Astrocyte (in vitro differentiated cells and primary cell): ENCODE data around the gene CPNE2. TPM values are rescaled to one million over a fixed set of nuclear protein-coding genes. Genes with fewer than 3 reads are reported as not detected.

ENCODE experiments used
- DNase-seq: peaks from one replicate; pipeline ENCODE4 v3.0.0-alpha.2; 2010; ENCODE audit warnings: low read depth
- FAIRE-seq: peaks from 2 replicates; lab custom pipeline; 2011; peaks lifted over from hg19 to GRCh38; lab: Jason Lieb, UNC
- H2AFZ ChIP-seq: 2 replicates; pipeline ENCODE4 v1.6.0; 2012; ENCODE audit warnings: low read depth, low read length, inconsistent platforms
- H3K27ac ChIP-seq: 2 replicates; pipeline ENCODE4 v1.5.1; 2011; ENCODE audit warnings: low read depth, low read length, inconsistent platforms
- H3K27me3 ChIP-seq: 2 replicates; pipeline ENCODE4 v1.6.0; 2011; ENCODE audit warnings: low read length, inconsistent platforms; ENCODE audit not compliant: insufficient read depth
- H3K36me3 ChIP-seq: 2 replicates; pipeline ENCODE4 v1.5.1; 2011; ENCODE audit warnings: low read length, inconsistent platforms; ENCODE audit not compliant: insufficient read depth
- H3K4me1 ChIP-seq: 2 replicates; pipeline ENCODE4 v1.5.1; 2011; ENCODE audit warnings: low read length, inconsistent platforms; ENCODE audit not compliant: insufficient read depth
- H3K4me2 ChIP-seq: 2 replicates; pipeline ENCODE4 v1.6.0; 2012; ENCODE audit warnings: low read length, inconsistent platforms
- H3K4me3 ChIP-seq: 2 replicates; pipeline ENCODE4 v1.5.1; 2011; ENCODE audit warnings: low read depth, mild to moderate bottlenecking, low read length, inconsistent platforms; ENCODE audit not compliant: insufficient read depth
- H3K79me2 ChIP-seq: 2 replicates; pipeline ENCODE4 v1.6.0; 2012; ENCODE audit warnings: mild to moderate bottlenecking, low read length, inconsistent platforms; ENCODE audit not compliant: insufficient read depth
- H3K9ac ChIP-seq: 2 replicates; pipeline ENCODE4 v1.6.0; 2012; ENCODE audit warnings: mild to moderate bottlenecking, low read length, inconsistent platforms
- H3K9me3 ChIP-seq: 2 replicates; pipeline ENCODE4 v1.5.1; 2012; ENCODE audit warnings: low read depth, mild to moderate bottlenecking, low read length, inconsistent platforms; ENCODE audit not compliant: insufficient read depth
- H4K20me1 ChIP-seq: 2 replicates; pipeline ENCODE4 v1.6.0; 2012; ENCODE audit warnings: low read length, inconsistent platforms; ENCODE audit not compliant: insufficient read depth
- H3K27ac Mint-ChIP-seq: one replicate; pipeline ENCODE4 v1.8.0; 2021; ENCODE audit warnings: mild to moderate bottlenecking, mixed read lengths; ENCODE audit not compliant: unreplicated experiment
- H3K27me3 Mint-ChIP-seq: one replicate; pipeline ENCODE4 v1.8.0; 2021; ENCODE audit warnings: low read depth, mixed read lengths; ENCODE audit not compliant: unreplicated experiment
- H3K36me3 Mint-ChIP-seq: one replicate; pipeline ENCODE4 v1.8.0; 2021; ENCODE audit warnings: low read depth, mixed read lengths; ENCODE audit not compliant: unreplicated experiment
- H3K4me1 Mint-ChIP-seq: one replicate; pipeline ENCODE4 v1.8.0; 2021; ENCODE audit warnings: low read depth, mixed read lengths; ENCODE audit not compliant: unreplicated experiment
- H3K4me3 Mint-ChIP-seq: one replicate; pipeline ENCODE4 v1.8.0; 2021; ENCODE audit warnings: mild to moderate bottlenecking, moderate library complexity, mixed read lengths; ENCODE audit not compliant: unreplicated experiment
- H3K9me3 Mint-ChIP-seq: one replicate; pipeline ENCODE4 v1.8.0; 2021; ENCODE audit warnings: mild to moderate bottlenecking, mixed read lengths; ENCODE audit not compliant: unreplicated experiment
- EZH2 ChIP-seq: IDR thresholded peaks from 2 replicates; pipeline ENCODE4 v1.6.1; 2012; ENCODE audit warnings: mild to moderate bottlenecking, low read length, inconsistent platforms; ENCODE audit not compliant: insufficient read depth
- total RNA-seq: library from RNA; stranded (reverse); gene quantifications from 2 replicates; pipeline ENCODE4 v1.2.1, GENCODE V29; 2021
- TF ChIP-seq, protein P1 (sequence below): IDR thresholded peaks from 2 replicates; pipeline ENCODE4 v1.5.1; 2011; ENCODE audit warnings: low read depth, mild to moderate bottlenecking, inconsistent platforms, low read length, moderate library complexity; ENCODE audit not compliant: insufficient read depth

Gene CPNE2
- total RNA-seq, 1 donor from 2014 or later = 19.3 TPM

DNA sequence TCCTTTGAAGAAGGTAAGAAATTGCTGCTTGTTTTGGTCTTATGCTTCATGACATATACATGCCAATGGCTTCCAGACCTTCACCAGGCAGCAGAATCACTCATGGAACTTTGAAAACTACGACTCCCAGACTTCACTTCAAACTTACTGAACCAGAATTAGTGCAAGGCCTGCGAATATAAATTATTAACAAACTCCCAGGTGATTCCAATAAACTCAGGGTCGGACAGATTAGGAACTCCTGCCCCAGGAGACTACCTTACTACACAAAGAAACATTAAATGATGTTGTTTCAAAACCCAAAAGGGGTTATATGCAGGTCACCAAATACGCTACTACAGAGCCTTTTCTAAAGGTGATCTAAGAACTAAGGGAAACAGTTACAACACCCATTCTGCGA lies 73.1 kb downstream of the CPNE2 start:
- H4K20me1 ChIP-seq = peaks cover 10% of the 10 kb centered on the region
- H3K9ac ChIP-seq = no peak overlapping the region
- no peak overlapping the region for H3K4me2 ChIP-seq
- H3K9me3 ChIP-seq = no peaks in the 10 kb centered on the region
- no peaks in the 10 kb centered on the region for H3K27me3 Mint-ChIP-seq
- H3K4me3 Mint-ChIP-seq = no peak overlapping the region
- peaks cover 37% of the 10 kb centered on the region for H3K36me3 ChIP-seq
- no peak for DNase-seq
- TF ChIP-seq EZH2 = no peak
- TF ChIP-seq, protein P1, sequence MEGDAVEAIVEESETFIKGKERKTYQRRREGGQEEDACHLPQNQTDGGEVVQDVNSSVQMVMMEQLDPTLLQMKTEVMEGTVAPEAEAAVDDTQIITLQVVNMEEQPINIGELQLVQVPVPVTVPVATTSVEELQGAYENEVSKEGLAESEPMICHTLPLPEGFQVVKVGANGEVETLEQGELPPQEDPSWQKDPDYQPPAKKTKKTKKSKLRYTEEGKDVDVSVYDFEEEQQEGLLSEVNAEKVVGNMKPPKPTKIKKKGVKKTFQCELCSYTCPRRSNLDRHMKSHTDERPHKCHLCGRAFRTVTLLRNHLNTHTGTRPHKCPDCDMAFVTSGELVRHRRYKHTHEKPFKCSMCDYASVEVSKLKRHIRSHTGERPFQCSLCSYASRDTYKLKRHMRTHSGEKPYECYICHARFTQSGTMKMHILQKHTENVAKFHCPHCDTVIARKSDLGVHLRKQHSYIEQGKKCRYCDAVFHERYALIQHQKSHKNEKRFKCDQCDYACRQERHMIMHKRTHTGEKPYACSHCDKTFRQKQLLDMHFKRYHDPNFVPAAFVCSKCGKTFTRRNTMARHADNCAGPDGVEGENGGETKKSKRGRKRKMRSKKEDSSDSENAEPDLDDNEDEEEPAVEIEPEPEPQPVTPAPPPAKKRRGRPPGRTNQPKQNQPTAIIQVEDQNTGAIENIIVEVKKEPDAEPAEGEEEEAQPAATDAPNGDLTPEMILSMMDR = no peak
- no peak overlapping the region for H3K27ac ChIP-seq
- no peaks in the 10 kb centered on the region for H3K27me3 ChIP-seq
- H3K4me1 ChIP-seq = peaks cover 11% of the 10 kb centered on the region
- no peak overlapping the region for H3K4me3 ChIP-seq
- H3K27ac Mint-ChIP-seq = no peak overlapping the region
- H3K36me3 Mint-ChIP-seq = peaks cover 6% of the 10 kb centered on the region
- no peak for FAIRE-seq
- no peaks in the 10 kb centered on the region for H3K9me3 Mint-ChIP-seq
- no peak overlapping the region for H2AFZ ChIP-seq
- peaks cover 22% of the 10 kb centered on the region for H3K4me1 Mint-ChIP-seq
- no peaks in the 10 kb centered on the region for H3K79me2 ChIP-seq

DNA sequence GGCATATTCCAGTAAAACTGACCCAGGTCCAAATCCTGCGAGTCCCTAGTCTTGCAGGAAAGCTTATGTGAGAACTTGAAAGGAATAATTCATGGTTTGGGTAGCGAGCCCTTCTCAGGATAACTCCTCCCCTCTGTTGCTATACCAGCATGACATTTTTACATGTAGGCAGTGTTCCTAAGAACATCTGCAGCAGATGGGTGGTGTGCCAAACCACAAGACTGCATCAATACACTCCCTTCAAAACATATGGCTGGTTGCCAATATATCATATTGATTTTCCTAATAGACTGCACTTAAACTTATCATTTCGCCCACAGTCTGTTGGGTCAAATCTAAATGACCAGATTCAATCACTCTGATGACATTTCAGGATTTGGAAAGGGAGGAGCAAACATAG lies 73.6 kb downstream of the CPNE2 start:
- peak; percentile 38 for DNase-seq
- H3K27me3 Mint-ChIP-seq = no peaks in the 10 kb centered on the region

DNA sequence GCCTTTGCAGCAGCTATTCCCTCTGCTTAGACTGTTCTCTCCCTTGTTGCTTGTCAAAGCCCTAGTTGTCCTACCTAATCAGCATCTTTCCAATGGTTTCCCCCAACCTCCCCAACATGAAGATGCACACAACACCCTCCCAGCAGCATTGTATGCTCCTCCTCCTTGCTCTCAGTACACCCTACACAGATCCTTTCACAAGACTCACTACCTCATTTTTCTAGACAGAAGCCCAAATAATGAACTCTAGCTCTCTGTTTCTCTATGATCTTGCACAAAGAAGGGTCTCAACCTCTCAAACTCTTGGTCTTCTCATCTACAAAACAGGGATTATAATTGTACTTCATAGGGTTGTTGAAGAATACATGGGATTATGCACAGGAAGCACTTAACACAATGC lies 74.1 kb downstream of the CPNE2 start:
- H3K27me3 Mint-ChIP-seq = no peaks in the 10 kb centered on the region
- Histone ChIP-seq H3K4me2 (no peak overlapping the region), H4K20me1 (peaks cover 10% of the 10 kb centered on the region), H3K27me3 (no peaks in the 10 kb centered on the region), H3K4me1 (peaks cover 11% of the 10 kb centered on the region), H3K79me2 (no peaks in the 10 kb centered on the region), H3K4me3 (no peak overlapping the region), H3K36me3 (peaks cover 38% of the 10 kb centered on the region), H3K27ac (no peak overlapping the region), H3K9ac (no peak overlapping the region), H2AFZ (no peak overlapping the region), H3K9me3 (no peaks in the 10 kb centered on the region)
- H3K36me3 Mint-ChIP-seq = peaks cover 8% of the 10 kb centered on the region
- peak overlapping the region; percentile 20 for H3K27ac Mint-ChIP-seq
- TF ChIP-seq, protein P1 = no peak
- no peak for TF ChIP-seq EZH2
- DNase-seq (no peak), FAIRE-seq (no peak)
- peaks cover 22% of the 10 kb centered on the region for H3K4me1 Mint-ChIP-seq
- no peak overlapping the region for H3K4me3 Mint-ChIP-seq
- H3K9me3 Mint-ChIP-seq = no peaks in the 10 kb centered on the region

More for the DNA sequence above, 73.6 kb downstream of the CPNE2 start:
- Histone ChIP-seq H3K9ac (no peak overlapping the region), H3K36me3 (peaks cover 34% of the 10 kb centered on the region), H3K79me2 (no peaks in the 10 kb centered on the region), H3K4me3 (no peak overlapping the region), H3K9me3 (no peaks in the 10 kb centered on the region), H3K4me2 (no peak overlapping the region), H3K4me1 (peaks cover 11% of the 10 kb centered on the region), H4K20me1 (peaks cover 10% of the 10 kb centered on the region), H2AFZ (no peak overlapping the region), H3K27ac (no peak overlapping the region), H3K27me3 (no peaks in the 10 kb centered on the region)
- peaks cover 6% of the 10 kb centered on the region for H3K36me3 Mint-ChIP-seq
- TF ChIP-seq, protein P1 = no peak
- no peak for TF ChIP-seq EZH2
- no peaks in the 10 kb centered on the region for H3K9me3 Mint-ChIP-seq
- no peak overlapping the region for H3K4me3 Mint-ChIP-seq
- FAIRE-seq = no peak
- H3K4me1 Mint-ChIP-seq = peaks cover 22% of the 10 kb centered on the region
- no peak overlapping the region for H3K27ac Mint-ChIP-seq
